Activated CD8-positive, alpha-beta T cell treated with anti-CD3 and anti-CD28 coated beads, Interleukin-2, amount 10 ng/mL, durations not matched to agents 7 days and 5 days (primary cell): Measurements from ENCODE around the gene AKR1C1. TPM values are rescaled to one million over a fixed set of nuclear protein-coding genes. Genes with fewer than 3 reads are reported as not detected.

Source experiments
- total RNA-seq, 2 experiments: library from RNA; stranded (reverse); gene quantifications; one replicate each; pipeline ENCODE4 v1.2.3, GENCODE V29; 2021

AKR1C1 gene
- total RNA-seq, 2 experiments from 2014 or later, result 0.79 to 0.83 TPM

Other genes starting within 250 kb of the AKR1C1 start
- 1 to 10 TPM; 6.5 to 8.9 TPM for gene AKR1E2, start 137.2 kb upstream of the AKR1C1 start, total RNA-seq
- gene AKR1C2, start 40.4 kb downstream of the AKR1C1 start, total RNA-seq, result not detected
- gene AKR1C3, start 131.0 kb downstream of the AKR1C1 start, total RNA-seq, result 1 to 10 TPM; 3.9 to 4.4 TPM
- under 1 TPM in 1 of 2 experiments, not detected in 1; 0.18 TPM for gene AKR1C8, start 221.7 kb downstream of the AKR1C1 start, total RNA-seq
- not detected for gene AKR1C4, start 233.4 kb downstream of the AKR1C1 start, total RNA-seq